Mammary epithelial cell (primary cell): ENCODE data around the gene RPS21.

Experiments used
- CTCF ChIP-seq, 2 donors: IDR thresholded peaks in 1 of 2; conservative IDR thresholded peaks in 1 of 2; 2 replicates each; pipeline ENCODE4 v1.5.1; 2011 to 2012; ENCODE audit warnings: inconsistent platforms in 2 of 2, low read length in 2 of 2, mild to moderate bottlenecking in 2 of 2, control low read depth in 1 of 2, low read depth in 1 of 2; ENCODE audit not compliant: insufficient read depth in 1 of 2; ENCODE audit errors: extremely low read depth in 1 of 2
- EZH2 ChIP-seq: IDR thresholded peaks from 2 replicates; pipeline ENCODE4 v1.6.1; 2012; ENCODE audit warnings: low read length, inconsistent platforms, borderline replicate concordance

- TF ChIP-seq EZH2 (no peak), CTCF (conservative IDR thresholded peaks at IDR 0.05 in 1 of 2, IDR thresholded peaks at IDR 0.05 in 1 of 2; ENCODE audit: extremely low read depth in 1 of 2, insufficient read depth in 1 of 2, low read depth in 1 of 2, low read length in 2 of 2) (no peak)
These were observed 18.4 kb upstream of the RPS21 start for GRCh38 chr20:62368392-62368975.
